Measurements from ENCODE around the gene NR4A2.
A peak's percentile ranks its signal among the peaks of the same experiment; 100 is the strongest.
"Not testable (repeated sequence)": the region's sequence is repeated elsewhere in the genome, so short reads cannot be mapped to it uniquely, and the experiment has no call there.

The NR4A2 gene

GRCh38 chr2:156309917-156310316 is 22.6 kb downstream of the NR4A2 start:
- no peak for DNase-seq (ENCODE audit: low read depth)
- no peak for TF ChIP-seq CTCF (IDR thresholded peaks at IDR 0.05; ENCODE audit: insufficient read depth, low read depth, low read length, missing control alignments)

GRCh38 chr2:156309167-156309566 is 23.4 kb downstream of the NR4A2 start:
- peak; percentile 31 for DNase-seq (ENCODE audit: low read depth)
- no peak overlapping the region for H3K4me3 ChIP-seq (ENCODE audit: low read length)
- TF ChIP-seq CTCF (IDR thresholded peaks at IDR 0.05; ENCODE audit: insufficient read depth, low read depth, low read length, missing control alignments): no peak

More at GRCh38 chr2:156309917-156310316, 22.6 kb downstream of the NR4A2 start:
- no peak overlapping the region for H3K4me3 ChIP-seq (ENCODE audit: low read length)

GRCh38 chr2:156306821-156307220 is 25.7 kb downstream of the NR4A2 start:
- peak; percentile 61 for DNase-seq (ENCODE audit: low read depth)
- no peak for TF ChIP-seq CTCF (IDR thresholded peaks at IDR 0.05; ENCODE audit: insufficient read depth, low read depth, low read length, missing control alignments)
- H3K4me3 ChIP-seq (ENCODE audit: low read length): no peak overlapping the region

GRCh38 chr2:156305121-156305520 is 27.4 kb downstream of the NR4A2 start:
- no peak for TF ChIP-seq CTCF (IDR thresholded peaks at IDR 0.05; ENCODE audit: insufficient read depth, low read depth, low read length, missing control alignments)
- DNase-seq (ENCODE audit: low read depth): peak; percentile 61

GRCh38 chr2:156300337-156300736 is 32.2 kb downstream of the NR4A2 start:
- DNase-seq (ENCODE audit: low read depth): no peak

More at GRCh38 chr2:156305121-156305520, 27.4 kb downstream of the NR4A2 start:
- H3K4me3 ChIP-seq (ENCODE audit: low read length): no peak overlapping the region

GRCh38 chr2:156294945-156295580 is 37.5 kb downstream of the NR4A2 start:
- peak; percentile 46 for DNase-seq (ENCODE audit: low read depth)
- TF ChIP-seq CTCF (IDR thresholded peaks at IDR 0.05; ENCODE audit: insufficient read depth, low read depth, low read length, missing control alignments): no peak

More at GRCh38 chr2:156300337-156300736, 32.2 kb downstream of the NR4A2 start:
- TF ChIP-seq CTCF (IDR thresholded peaks at IDR 0.05; ENCODE audit: insufficient read depth, low read depth, low read length, missing control alignments): no peak
- H3K4me3 ChIP-seq (ENCODE audit: low read length): no peak overlapping the region

GRCh38 chr2:156293382-156293781 is 39.1 kb downstream of the NR4A2 start:
- not testable (repeated sequence) for H3K4me3 ChIP-seq (ENCODE audit: low read length); DNase-seq (ENCODE audit: low read depth)

More at GRCh38 chr2:156294945-156295580, 37.5 kb downstream of the NR4A2 start:
- H3K4me3 ChIP-seq (ENCODE audit: low read length): no peak overlapping the region
